HepG2 (cell line): ENCODE measurements around the gene CTDSP2. TPM values are rescaled to one million over a fixed set of nuclear protein-coding genes. Genes with fewer than 3 reads are reported as not detected.
A peak's percentile ranks its signal among the peaks of the same experiment; 100 is the strongest.

Source experiments
- ARNT ChIP-seq: fragments of 450-650 bp; IDR thresholded peaks from 2 replicates; pipeline ENCODE4 v1.6.1; 2017
- CHD2 ChIP-seq: IDR thresholded peaks from 2 replicates; pipeline ENCODE4 v1.6.1; 2011; ENCODE audit warnings: low read depth, low read length, improper control_type of control experiment
- ELF3 ChIP-seq: IDR thresholded peaks from 2 replicates; pipeline ENCODE4 v1.6.1; 2016; ENCODE audit warnings: missing genetic modification reagents, missing compliant biosample characterization
- GATAD2A ChIP-seq: IDR thresholded peaks from 2 replicates; pipeline ENCODE4 v1.6.1; 2016
- GFI1 ChIP-seq: sonication (generic); formaldehyde crosslinking; IDR thresholded peaks from 2 replicates; pipeline ENCODE4 v1.5.0; 2020; ENCODE audit warnings: missing genetic modification reagents, mild to moderate bottlenecking, borderline replicate concordance
- HNRNPK ChIP-seq: fragments of 200-400 bp; formaldehyde crosslinking; IDR thresholded peaks from 2 replicates; pipeline ENCODE4 v1.6.1; 2018; ENCODE audit warnings: low read length, low read depth, moderate library complexity, mild to moderate bottlenecking; ENCODE audit not compliant: poor library complexity, severe bottlenecking
- HOXA3 ChIP-seq: sonication (generic); formaldehyde crosslinking; IDR thresholded peaks from 2 replicates; pipeline ENCODE4 v1.5.0; 2020; ENCODE audit warnings: missing genetic modification reagents
- IKZF4 ChIP-seq: sonication (generic); formaldehyde crosslinking; IDR thresholded peaks from 2 replicates; pipeline ENCODE4 v1.5.1; 2020; ENCODE audit warnings: borderline replicate concordance, mild to moderate bottlenecking, low read depth, missing genetic modification reagents; ENCODE audit errors: not compliant biosample characterization
- MYC ChIP-seq: sonication (generic); formaldehyde crosslinking; IDR thresholded peaks from 2 replicates; pipeline ENCODE4 v1.9.0; 2021; ENCODE audit warnings: missing genetic modification reagents, borderline replicate concordance
- NFIC ChIP-seq: IDR thresholded peaks from 2 replicates; pipeline ENCODE4 v1.6.1; 2012; ENCODE audit warnings: mild to moderate bottlenecking, low read length, inconsistent platforms
- POLR2A ChIP-seq, 2 experiments: IDR thresholded peaks; 2 replicates each; pipeline ENCODE4 v1.6.1; 2011; ENCODE audit warnings: low read depth in 2 of 2, low read length in 2 of 2, mild to moderate bottlenecking in 1 of 2, moderate library complexity in 1 of 2; ENCODE audit not compliant: insufficient read depth in 1 of 2
- RARA ChIP-seq: IDR thresholded peaks from 2 replicates; pipeline ENCODE4 v1.6.1; 2016; ENCODE audit warnings: missing genetic modification reagents, missing compliant biosample characterization
- RFX3 ChIP-seq: IDR thresholded peaks from 2 replicates; pipeline ENCODE4 v1.6.1; 2016; ENCODE audit warnings: missing biosample characterization, missing genetic modification reagents
- RXRA ChIP-seq: sonication (generic); formaldehyde crosslinking; IDR thresholded peaks from 2 replicates; pipeline ENCODE4 v1.5.1; 2020; ENCODE audit warnings: missing genetic modification reagents
- RXRB ChIP-seq: IDR thresholded peaks from 2 replicates; pipeline ENCODE4 v1.6.1; 2016; ENCODE audit warnings: borderline replicate concordance, missing genetic modification reagents, missing compliant biosample characterization
- STAG1 ChIP-seq: sonication (generic); formaldehyde crosslinking; IDR thresholded peaks from 2 replicates; pipeline ENCODE4 v1.4.0; 2020; ENCODE audit warnings: missing genetic modification reagents
- ZNF251 ChIP-seq: sonication (generic); formaldehyde crosslinking; IDR thresholded peaks from 2 replicates; pipeline ENCODE4 v1.9.0; 2021; ENCODE audit warnings: mild to moderate bottlenecking, missing genetic modification reagents
- ZNF263 ChIP-seq: sonication (generic); formaldehyde crosslinking; IDR thresholded peaks from 2 replicates; pipeline ENCODE4 v1.4.0; 2020; ENCODE audit warnings: missing genetic modification reagents
- ZNF432 ChIP-seq: sonication (generic); formaldehyde crosslinking; IDR thresholded peaks from 2 replicates; pipeline ENCODE4 v1.5.0; 2020; ENCODE audit warnings: missing genetic modification reagents, mild to moderate bottlenecking, borderline replicate concordance
- ZNF567 ChIP-seq: sonication (generic); formaldehyde crosslinking; IDR thresholded peaks from 2 replicates; pipeline ENCODE4 v1.8.1; 2023; ENCODE audit warnings: mild to moderate bottlenecking, missing genetic modification reagents, borderline replicate concordance
- ZNF616 ChIP-seq: sonication (generic); formaldehyde crosslinking; IDR thresholded peaks from 2 replicates; pipeline ENCODE4 v1.5.0; 2020; ENCODE audit warnings: low read depth, mild to moderate bottlenecking, missing genetic modification reagents
- ZNF879 ChIP-seq: sonication (generic); formaldehyde crosslinking; IDR thresholded peaks from 2 replicates; pipeline ENCODE4 v1.8.1; 2023; ENCODE audit warnings: missing genetic modification reagents
- polyA plus RNA-seq, 8 experiments: library from polyadenylated mRNA; depleted of rRNA in 3 of 8; stranded (reverse) in 7 of 8; unstranded in 1 of 8; fragments of >200 nt; fragmentation: Illumina TruSeq in 4 of 8; extraction: Trizol in 4 of 8; gene quantifications; 2 replicates each; pipeline versions ENCODE4 v1.2.1 to v1.2.3, GENCODE V29; 2011 to 2016; ENCODE audit warnings: low read depth in 4 of 8, missing spikeins in 1 of 8, mixed read lengths in 1 of 8; ENCODE audit not compliant: insufficient read depth in 1 of 8
- total RNA-seq, 5 experiments: library from RNA; depleted of rRNA; stranded (reverse); fragments of >200 nt; fragmentation: Illumina TruSeq; extraction: Trizol; gene quantifications; 2 replicates each; pipeline ENCODE4 v1.2.3, GENCODE V29; 2016; ENCODE audit warnings: low read depth in 1 of 5
- TF ChIP-seq, protein P1 (sequence below): sonication (generic); formaldehyde crosslinking; IDR thresholded peaks from 2 replicates; pipeline ENCODE4 v1.5.1; 2020; ENCODE audit warnings: missing genetic modification reagents, mild to moderate bottlenecking, borderline replicate concordance
- TF ChIP-seq, protein P2 (sequence below): sonication (generic); formaldehyde crosslinking; IDR thresholded peaks from 2 replicates; pipeline ENCODE4 v1.4.0; 2020; ENCODE audit warnings: missing genetic modification reagents
- TF ChIP-seq, protein P3 (sequence below): sonication (generic); formaldehyde crosslinking; IDR thresholded peaks from 2 replicates; pipeline ENCODE4 v1.4.0; 2020; ENCODE audit warnings: mild to moderate bottlenecking, missing genetic modification reagents

Gene CTDSP2
- total and polyA plus RNA-seq, 2 of the 13 experiments (the other 11 are each of a cell fraction or from before 2014, with no cell fraction given) = 38.1 to 82.5 TPM

DNA sequence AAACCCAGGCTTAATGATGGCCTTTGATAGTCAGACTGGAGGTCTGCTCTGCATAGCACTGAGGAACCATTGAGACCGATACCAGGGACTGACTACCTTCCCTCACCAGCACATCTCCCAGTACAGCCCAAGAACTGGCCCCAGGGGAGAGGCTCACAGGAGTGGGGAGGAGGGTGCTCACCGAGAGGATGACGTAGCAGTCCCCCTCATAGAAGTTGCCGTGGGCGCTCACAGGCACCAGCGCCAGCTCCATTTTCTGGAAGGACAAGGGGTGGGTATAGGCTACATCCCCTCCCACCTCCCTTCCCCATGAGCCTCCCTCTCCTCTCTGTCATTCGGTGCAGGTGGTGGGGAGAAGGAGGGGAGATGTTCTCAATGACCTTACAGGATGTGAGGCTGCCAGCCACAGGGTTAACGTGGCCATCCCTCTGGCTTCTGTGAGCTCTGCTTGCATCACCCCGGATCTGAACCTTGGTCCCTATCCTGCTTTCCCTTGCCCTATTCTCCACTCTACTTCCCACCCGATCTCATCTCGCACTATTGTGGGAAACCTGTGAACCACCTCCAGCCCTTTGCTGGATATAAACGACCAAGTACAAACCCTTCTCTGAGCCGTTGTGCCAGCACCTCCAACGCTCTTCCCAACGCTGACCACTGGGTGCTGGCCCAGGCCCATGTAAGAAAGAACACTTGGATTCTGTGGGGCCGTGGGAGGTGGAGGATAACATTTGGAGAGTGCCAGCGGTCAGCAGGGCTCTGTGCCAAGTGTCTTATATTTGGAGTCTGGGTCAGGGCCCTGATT lies 32.4 kb downstream of the CTDSP2 start (continued):
- TF ChIP-seq ARNT (no peak), RXRA (peak; percentile 30; the same call in 1 of the 2 replicates), POLR2A (IDR thresholded peaks at IDR 0.05; ENCODE audit: insufficient read depth in 1 of 2, low read depth in 2 of 2, low read length in 2 of 2) (peak; percentile 35 to 38; a peak in 2 of 4 replicates), RARA (CRISPR knock-in tag) (peak; percentile 59), HOXA3 (CRISPR knock-in tag) (peak; percentile 62), ELF3 (peak; percentile 55; the same call in 1 of the 2 replicates), GFI1 (no peak), CHD2 (peak; percentile 73), IKZF4 (CRISPR knock-in tag) (no peak), RFX3 (no peak), ZNF263 (peak; percentile 73), STAG1 (CRISPR knock-in tag) (peak; percentile 6; the same call in 1 of the 2 replicates), MYC (CRISPR knock-in tag) (peak; percentile 48; the same call in 1 of the 2 replicates), HNRNPK (no peak), ZNF567 (CRISPR knock-in tag) (no peak), ZNF251 (no peak), GATAD2A (CRISPR knock-in tag) (peak; percentile 73), ZNF879 (CRISPR knock-in tag) (no peak), ZNF432 (no peak), RXRB (peak; percentile 40; the same call in 1 of the 2 replicates), ZNF616 (no peak), NFIC (no peak)
- TF ChIP-seq, protein P1, sequence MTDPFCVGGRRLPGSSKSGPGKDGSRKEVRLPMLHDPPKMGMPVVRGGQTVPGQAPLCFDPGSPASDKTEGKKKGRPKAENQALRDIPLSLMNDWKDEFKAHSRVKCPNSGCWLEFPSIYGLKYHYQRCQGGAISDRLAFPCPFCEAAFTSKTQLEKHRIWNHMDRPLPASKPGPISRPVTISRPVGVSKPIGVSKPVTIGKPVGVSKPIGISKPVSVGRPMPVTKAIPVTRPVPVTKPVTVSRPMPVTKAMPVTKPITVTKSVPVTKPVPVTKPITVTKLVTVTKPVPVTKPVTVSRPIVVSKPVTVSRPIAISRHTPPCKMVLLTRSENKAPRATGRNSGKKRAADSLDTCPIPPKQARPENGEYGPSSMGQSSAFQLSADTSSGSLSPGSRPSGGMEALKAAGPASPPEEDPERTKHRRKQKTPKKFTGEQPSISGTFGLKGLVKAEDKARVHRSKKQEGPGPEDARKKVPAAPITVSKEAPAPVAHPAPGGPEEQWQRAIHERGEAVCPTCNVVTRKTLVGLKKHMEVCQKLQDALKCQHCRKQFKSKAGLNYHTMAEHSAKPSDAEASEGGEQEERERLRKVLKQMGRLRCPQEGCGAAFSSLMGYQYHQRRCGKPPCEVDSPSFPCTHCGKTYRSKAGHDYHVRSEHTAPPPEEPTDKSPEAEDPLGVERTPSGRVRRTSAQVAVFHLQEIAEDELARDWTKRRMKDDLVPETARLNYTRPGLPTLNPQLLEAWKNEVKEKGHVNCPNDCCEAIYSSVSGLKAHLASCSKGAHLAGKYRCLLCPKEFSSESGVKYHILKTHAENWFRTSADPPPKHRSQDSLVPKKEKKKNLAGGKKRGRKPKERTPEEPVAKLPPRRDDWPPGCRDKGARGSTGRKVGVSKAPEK (CRISPR knock-in tag) = no peak
- TF ChIP-seq, protein P2, sequence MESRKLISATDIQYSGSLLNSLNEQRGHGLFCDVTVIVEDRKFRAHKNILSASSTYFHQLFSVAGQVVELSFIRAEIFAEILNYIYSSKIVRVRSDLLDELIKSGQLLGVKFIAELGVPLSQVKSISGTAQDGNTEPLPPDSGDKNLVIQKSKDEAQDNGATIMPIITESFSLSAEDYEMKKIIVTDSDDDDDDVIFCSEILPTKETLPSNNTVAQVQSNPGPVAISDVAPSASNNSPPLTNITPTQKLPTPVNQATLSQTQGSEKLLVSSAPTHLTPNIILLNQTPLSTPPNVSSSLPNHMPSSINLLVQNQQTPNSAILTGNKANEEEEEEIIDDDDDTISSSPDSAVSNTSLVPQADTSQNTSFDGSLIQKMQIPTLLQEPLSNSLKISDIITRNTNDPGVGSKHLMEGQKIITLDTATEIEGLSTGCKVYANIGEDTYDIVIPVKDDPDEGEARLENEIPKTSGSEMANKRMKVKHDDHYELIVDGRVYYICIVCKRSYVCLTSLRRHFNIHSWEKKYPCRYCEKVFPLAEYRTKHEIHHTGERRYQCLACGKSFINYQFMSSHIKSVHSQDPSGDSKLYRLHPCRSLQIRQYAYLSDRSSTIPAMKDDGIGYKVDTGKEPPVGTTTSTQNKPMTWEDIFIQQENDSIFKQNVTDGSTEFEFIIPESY (CRISPR knock-in tag) = peak; percentile 8; the same call in 1 of the 2 replicates
- TF ChIP-seq, protein P3, sequence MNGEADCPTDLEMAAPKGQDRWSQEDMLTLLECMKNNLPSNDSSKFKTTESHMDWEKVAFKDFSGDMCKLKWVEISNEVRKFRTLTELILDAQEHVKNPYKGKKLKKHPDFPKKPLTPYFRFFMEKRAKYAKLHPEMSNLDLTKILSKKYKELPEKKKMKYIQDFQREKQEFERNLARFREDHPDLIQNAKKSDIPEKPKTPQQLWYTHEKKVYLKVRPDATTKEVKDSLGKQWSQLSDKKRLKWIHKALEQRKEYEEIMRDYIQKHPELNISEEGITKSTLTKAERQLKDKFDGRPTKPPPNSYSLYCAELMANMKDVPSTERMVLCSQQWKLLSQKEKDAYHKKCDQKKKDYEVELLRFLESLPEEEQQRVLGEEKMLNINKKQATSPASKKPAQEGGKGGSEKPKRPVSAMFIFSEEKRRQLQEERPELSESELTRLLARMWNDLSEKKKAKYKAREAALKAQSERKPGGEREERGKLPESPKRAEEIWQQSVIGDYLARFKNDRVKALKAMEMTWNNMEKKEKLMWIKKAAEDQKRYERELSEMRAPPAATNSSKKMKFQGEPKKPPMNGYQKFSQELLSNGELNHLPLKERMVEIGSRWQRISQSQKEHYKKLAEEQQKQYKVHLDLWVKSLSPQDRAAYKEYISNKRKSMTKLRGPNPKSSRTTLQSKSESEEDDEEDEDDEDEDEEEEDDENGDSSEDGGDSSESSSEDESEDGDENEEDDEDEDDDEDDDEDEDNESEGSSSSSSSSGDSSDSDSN = peak; percentile 64
